B cell (primary cell): ENCODE results near the gene UBE2J2. TPM values are rescaled to one million over a fixed set of nuclear protein-coding genes. Genes with fewer than 3 reads are reported as not detected.

Experiments
- ATAC-seq: fragments of 200-7000 bp; cut with Tn5 transposase; one replicate; pipeline ENCODE4 v1.10.0; 2021; ENCODE audit warnings: low read depth, mild to moderate bottlenecking, moderate number of reproducible peaks, moderate library complexity
- CTCF ChIA-PET: fragments of 350-600 bp; sonication (Branson Sonifier 250); formaldehyde crosslinking; loops from one replicate; lab custom pipeline; 2021; ENCODE audit warnings: antibody characterized with exemption, inconsistent platforms; lab: Charles Lee
- POLR2A ChIA-PET: fragments of 350-600 bp; sonication (Branson Sonifier 250); formaldehyde crosslinking; loops from one replicate; lab custom pipeline; 2021; ENCODE audit warnings: antibody characterized with exemption; lab: Charles Lee
- DNase-seq: peaks from one replicate; pipeline ENCODE4 v3.0.0; 2013
- H2AFZ ChIP-seq: 2 replicates; pipeline ENCODE4 v1.6.1; 2012; ENCODE audit warnings: mild to moderate bottlenecking, low read depth, low read length; ENCODE audit not compliant: insufficient read depth, poor library complexity, severe bottlenecking
- H3K27ac ChIP-seq, 2 donors: 1 replicate in 1 of 2; 2 replicates in 1 of 2; pipeline ENCODE4 v1.5.1; 2012 to 2013; ENCODE audit warnings: low read length in 2 of 2, mild to moderate bottlenecking in 2 of 2, moderate library complexity in 1 of 2
- H3K27me3 ChIP-seq, 4 experiments: fragments of 200-600 bp in 1 of 4; sonication (generic) in 1 of 4; replicated peaks in 1 of 4; 1 replicate in 2 of 4; 2 replicates in 2 of 4; pipeline versions ENCODE4 v1.6.1 to v1.7.0; 2013 to 2016; ENCODE audit warnings: low read length in 3 of 4, mild to moderate bottlenecking in 2 of 4, mixed read lengths in 1 of 4, moderate library complexity in 1 of 4; ENCODE audit not compliant: insufficient read depth in 4 of 4, control insufficient read depth in 3 of 4; ENCODE audit errors: control extremely low read depth in 1 of 4
- H3K36me3 ChIP-seq, 2 experiments: replicated peaks in 1 of 2; 1 replicate in 1 of 2; 2 replicates in 1 of 2; pipeline versions ENCODE4 v1.6.1 to v1.7.1; 2013; ENCODE audit warnings: low read length in 1 of 2; ENCODE audit not compliant: insufficient read depth in 2 of 2, control insufficient read depth in 1 of 2; ENCODE audit errors: control extremely low read depth in 1 of 2, extremely low read depth in 1 of 2
- H3K4me1 ChIP-seq, 2 donors: fragments of 200-600 bp in 1 of 2; sonication (generic) in 1 of 2; 1 replicate in 1 of 2; 2 replicates in 1 of 2; pipeline versions ENCODE4 v1.5.1 to v1.6.1; 2013 to 2017; ENCODE audit warnings: low read length in 2 of 2; ENCODE audit not compliant: control insufficient read depth in 2 of 2, insufficient read depth in 2 of 2
- H3K4me2 ChIP-seq: replicated peaks from 2 replicates; pipeline ENCODE3; 2012; ENCODE audit warnings: mild to moderate bottlenecking, low read depth, low read length; ENCODE audit not compliant: poor library complexity, severe bottlenecking
- H3K4me3 ChIP-seq, 5 experiments: fragments of 200-600 bp in 1 of 5; sonication (generic) in 1 of 5; 1 replicate in 3 of 5; 2 replicates in 2 of 5; pipeline versions ENCODE4 v1.5.1 to v1.7.0; 2011 to 2016; ENCODE audit warnings: low read length in 4 of 5, mild to moderate bottlenecking in 4 of 5, low read depth in 2 of 5, control low read depth in 1 of 5, moderate library complexity in 1 of 5; ENCODE audit not compliant: insufficient read depth in 1 of 5; ENCODE audit errors: control extremely low read depth in 1 of 5, extremely low read depth in 1 of 5
- H3K79me2 ChIP-seq: fragments of 200-600 bp; sonication (generic); one replicate; pipeline ENCODE4 v1.6.0; 2016; ENCODE audit warnings: low read length; ENCODE audit not compliant: control insufficient read depth, insufficient read depth
- H3K9ac ChIP-seq: fragments of 200-600 bp; sonication (generic); 2 replicates; pipeline ENCODE4 v1.6.1; 2017; ENCODE audit warnings: mild to moderate bottlenecking, low read length, moderate library complexity
- H3K9me3 ChIP-seq, 3 donors: one replicate each; pipeline versions ENCODE4 v1.6.1 to v1.7.1; 2013; ENCODE audit warnings: low read length in 2 of 3; ENCODE audit not compliant: control insufficient read depth in 2 of 3, insufficient read depth in 1 of 3; ENCODE audit errors: control extremely low read depth in 1 of 3
- H4K20me1 ChIP-seq: 2 replicates; pipeline ENCODE4 v1.6.0; 2012; ENCODE audit warnings: mild to moderate bottlenecking, low read length; ENCODE audit not compliant: insufficient read depth, control insufficient read depth, poor library complexity, severe bottlenecking
- H3K27ac Mint-ChIP-seq: one replicate; pipeline ENCODE4 v1.8.0; 2021; ENCODE audit warnings: mixed read lengths
- H3K27me3 Mint-ChIP-seq: one replicate; pipeline ENCODE4 v1.8.0; 2021; ENCODE audit warnings: mixed read lengths
- H3K4me1 Mint-ChIP-seq: one replicate; pipeline ENCODE4 v1.8.0; 2021; ENCODE audit warnings: mixed read lengths
- H3K4me3 Mint-ChIP-seq: one replicate; pipeline ENCODE4 v1.8.0; 2021; ENCODE audit warnings: mixed read lengths
- H3K9me3 Mint-ChIP-seq: one replicate; pipeline ENCODE4 v1.8.0; 2022; ENCODE audit warnings: mixed read lengths; ENCODE audit not compliant: insufficient read depth
- EZH2 ChIP-seq: IDR thresholded peaks from 2 replicates; pipeline ENCODE4 v1.6.1; 2012; ENCODE audit warnings: borderline replicate concordance, low read depth, mild to moderate bottlenecking, moderate library complexity, low read length; ENCODE audit not compliant: insufficient read depth, poor library complexity, severe bottlenecking
- whole genome bisulfite sequencing: methylation state at CpG from one replicate; pipeline ENCODE4 v1.1.5; 2013; ENCODE audit warnings: missing lambda C conversion rate; ENCODE audit not compliant: insufficient coverage; 5-methylcytosine and 5-hydroxymethylcytosine counted together
- intact Hi-C: fragments of 100-400 bp; cut with micrococcal nuclease; formaldehyde crosslinking; loops from one replicate; pipeline ENCODE4 v1.10.0; 2022
- polyA plus RNA-seq: library from polyadenylated mRNA; depleted of rRNA; stranded (reverse); fragments of >200 nt; gene quantifications from 2 replicates; pipeline ENCODE4 v1.2.3, GENCODE V29; 2012
- total RNA-seq, 2 donors: library from RNA; stranded (reverse); fragments of 120-200 nt in 1 of 2; gene quantifications; 1 replicate in 1 of 2; 2 replicates in 1 of 2; pipeline versions ENCODE4 v1.2.3 to v1.2.4, GENCODE V29; 2013 to 2022
- TF ChIP-seq, protein P1 (sequence below): fragments of 200-600 bp; IDR thresholded peaks from one replicate; pipeline ENCODE4 v1.8.0; 2022; ENCODE audit warnings: antibody characterized with exemption, mild to moderate bottlenecking

The UBE2J2 gene
- total and polyA plus RNA-seq, 2 donors (not counting 1 experiment from before 2014, with no cell fraction given) = 40.1 to 115 TPM

DNA sequence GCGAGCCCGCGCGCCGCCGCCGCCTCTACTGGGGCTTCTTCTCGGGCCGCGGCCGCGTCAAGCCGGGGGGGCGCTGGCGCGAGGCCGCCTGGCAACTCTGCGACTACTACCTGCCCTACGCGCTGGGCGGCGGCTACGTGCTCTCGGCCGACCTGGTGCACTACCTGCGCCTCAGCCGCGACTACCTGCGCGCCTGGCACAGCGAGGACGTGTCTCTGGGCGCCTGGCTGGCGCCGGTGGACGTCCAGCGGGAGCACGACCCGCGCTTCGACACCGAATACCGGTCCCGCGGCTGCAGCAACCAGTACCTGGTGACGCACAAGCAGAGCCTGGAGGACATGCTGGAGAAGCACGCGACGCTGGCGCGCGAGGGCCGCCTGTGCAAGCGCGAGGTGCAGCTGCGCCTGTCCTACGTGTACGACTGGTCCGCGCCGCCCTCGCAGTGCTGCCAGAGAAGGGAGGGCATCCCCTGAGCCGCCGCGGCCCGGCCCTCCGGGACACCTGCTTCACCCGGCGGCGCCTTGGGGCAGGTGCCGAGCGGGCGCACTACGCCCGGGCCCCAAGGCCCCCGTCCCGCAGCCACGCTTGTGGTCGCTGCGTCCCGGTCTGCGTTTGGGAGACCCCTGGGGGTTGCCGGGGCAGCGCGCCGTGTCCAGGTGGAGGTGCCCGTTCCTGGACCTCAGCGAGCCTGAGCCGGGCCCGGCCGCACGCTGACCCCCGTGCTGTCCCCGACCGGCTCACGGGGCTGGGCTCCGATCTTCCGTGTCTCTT lies 40.7 kb downstream of the UBE2J2 start:
- peaks cover 0 to 5% (median 1%) of the 10 kb centered on the region in 4 experiments for H3K27me3 ChIP-seq
- peak overlapping the region in 3 of 5 experiments; percentile 32 to 47 (median 38) for H3K4me3 ChIP-seq
- H3K79me2 ChIP-seq = peaks cover 60% of the 10 kb centered on the region
- no peaks in the 10 kb centered on the region for H3K27me3 Mint-ChIP-seq
- 88% methylated on average over 98 of the region's 98 CpGs for WGBS
- ATAC-seq (no peak), DNase-seq (no peak)
- no peaks in the 10 kb centered on the region for H3K9me3 ChIP-seq
- intact Hi-C loops = loop anchor here (1.0 to 10.0 kb wide), 4 partner anchors 24 to 198 kb away; partner anchors contain the start of genes ACAP3, C1orf159 and PUSL1
- peaks cover 62% of the 10 kb centered on the region for H4K20me1 ChIP-seq
- no peak overlapping the region for H2AFZ ChIP-seq
- H3K36me3 ChIP-seq = peaks cover 0 to 18% of the 10 kb centered on the region in 2 experiments
- H3K4me2 ChIP-seq = peak overlapping the region; percentile 88
- POLR2A ChIA-PET = no interaction called here
- peaks cover 33 to 39% of the 10 kb centered on the region in 2 donors for H3K4me1 ChIP-seq
- CTCF ChIA-PET = interaction anchor here (2.3 kb wide), 1 partner anchor 18 kb away, joined by 5 read pairs; no protein-coding TSS in a partner anchor
- H3K4me3 Mint-ChIP-seq = peak overlapping the region; percentile 84
- TF ChIP-seq, protein P1, sequence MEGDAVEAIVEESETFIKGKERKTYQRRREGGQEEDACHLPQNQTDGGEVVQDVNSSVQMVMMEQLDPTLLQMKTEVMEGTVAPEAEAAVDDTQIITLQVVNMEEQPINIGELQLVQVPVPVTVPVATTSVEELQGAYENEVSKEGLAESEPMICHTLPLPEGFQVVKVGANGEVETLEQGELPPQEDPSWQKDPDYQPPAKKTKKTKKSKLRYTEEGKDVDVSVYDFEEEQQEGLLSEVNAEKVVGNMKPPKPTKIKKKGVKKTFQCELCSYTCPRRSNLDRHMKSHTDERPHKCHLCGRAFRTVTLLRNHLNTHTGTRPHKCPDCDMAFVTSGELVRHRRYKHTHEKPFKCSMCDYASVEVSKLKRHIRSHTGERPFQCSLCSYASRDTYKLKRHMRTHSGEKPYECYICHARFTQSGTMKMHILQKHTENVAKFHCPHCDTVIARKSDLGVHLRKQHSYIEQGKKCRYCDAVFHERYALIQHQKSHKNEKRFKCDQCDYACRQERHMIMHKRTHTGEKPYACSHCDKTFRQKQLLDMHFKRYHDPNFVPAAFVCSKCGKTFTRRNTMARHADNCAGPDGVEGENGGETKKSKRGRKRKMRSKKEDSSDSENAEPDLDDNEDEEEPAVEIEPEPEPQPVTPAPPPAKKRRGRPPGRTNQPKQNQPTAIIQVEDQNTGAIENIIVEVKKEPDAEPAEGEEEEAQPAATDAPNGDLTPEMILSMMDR = no peak
- no peak for TF ChIP-seq EZH2
- no peak overlapping the region for H3K27ac ChIP-seq
- H3K9me3 Mint-ChIP-seq = no peaks in the 10 kb centered on the region
- peaks cover 39% of the 10 kb centered on the region for H3K4me1 Mint-ChIP-seq
- H3K27ac Mint-ChIP-seq = peak overlapping the region; percentile 81
- peak overlapping the region; percentile 42 for H3K9ac ChIP-seq
